ENCODE data around the gene NCCRP1. TPM values are rescaled to one million over a fixed set of nuclear protein-coding genes. Genes with fewer than 3 reads are reported as not detected.

The NCCRP1 gene
- total RNA-seq, 1 donor from 2014 or later: not detected

- no peak overlapping the region for H3K27ac Mint-ChIP-seq (ENCODE audit: unreplicated experiment)
- H3K27me3 Mint-ChIP-seq (ENCODE audit: low read depth): peaks cover 28% of the 10 kb centered on the region
- H3K36me3 Mint-ChIP-seq (ENCODE audit: low read depth): no peaks in the 10 kb centered on the region
These were observed 35.9 kb downstream of the NCCRP1 start for GRCh38 chr19:39232708-39233107.

GRCh38 chr19:39236527-39236926 is 39.8 kb downstream of the NCCRP1 start:
- peak; percentile 84 for DNase-seq (ENCODE audit: low spot score)
- peaks cover 38% of the 10 kb centered on the region for H3K27me3 Mint-ChIP-seq (ENCODE audit: low read depth)
- no peaks in the 10 kb centered on the region for H3K36me3 Mint-ChIP-seq (ENCODE audit: low read depth)
- H3K4me1 Mint-ChIP-seq (ENCODE audit: low read depth): peaks cover 4% of the 10 kb centered on the region
- no peak overlapping the region for H3K4me3 Mint-ChIP-seq (ENCODE audit: unreplicated experiment)
- TF ChIP-seq CTCF (IDR thresholded peaks at IDR 0.05): no peak
- H3K9me3 Mint-ChIP-seq (ENCODE audit: low read depth): no peaks in the 10 kb centered on the region
- H3K27ac Mint-ChIP-seq (ENCODE audit: unreplicated experiment): no peak overlapping the region

More at GRCh38 chr19:39232708-39233107, 35.9 kb downstream of the NCCRP1 start:
- no peak for DNase-seq (ENCODE audit: low spot score)
- Mint-ChIP-seq H3K9me3 (ENCODE audit: low read depth) (peaks cover 6% of the 10 kb centered on the region), H3K4me1 (ENCODE audit: low read depth) (peaks cover 3% of the 10 kb centered on the region), H3K4me3 (ENCODE audit: unreplicated experiment) (no peak overlapping the region)
- TF ChIP-seq CTCF (IDR thresholded peaks at IDR 0.05): no peak

GRCh38 chr19:39237200-39238184 is 40.7 kb downstream of the NCCRP1 start:
- peaks cover 4% of the 10 kb centered on the region for H3K4me1 Mint-ChIP-seq (ENCODE audit: low read depth)
- H3K36me3 Mint-ChIP-seq (ENCODE audit: low read depth): no peaks in the 10 kb centered on the region
- H3K27me3 Mint-ChIP-seq (ENCODE audit: low read depth): peaks cover 40% of the 10 kb centered on the region
- H3K27ac Mint-ChIP-seq (ENCODE audit: unreplicated experiment): no peak overlapping the region
- no peaks in the 10 kb centered on the region for H3K9me3 Mint-ChIP-seq (ENCODE audit: low read depth)
- no peak for TF ChIP-seq CTCF (IDR thresholded peaks at IDR 0.05)
- peak; percentile 68 for DNase-seq (ENCODE audit: low spot score)
- no peak overlapping the region for H3K4me3 Mint-ChIP-seq (ENCODE audit: unreplicated experiment)

- Mint-ChIP-seq H3K36me3 (ENCODE audit: low read depth) (no peaks in the 10 kb centered on the region), H3K9me3 (ENCODE audit: low read depth) (no peaks in the 10 kb centered on the region), H3K27me3 (ENCODE audit: low read depth) (peaks cover 41% of the 10 kb centered on the region), H3K27ac (ENCODE audit: unreplicated experiment) (no peak overlapping the region), H3K4me3 (ENCODE audit: unreplicated experiment) (no peak overlapping the region), H3K4me1 (ENCODE audit: low read depth) (peaks cover 4% of the 10 kb centered on the region)
- DNase-seq (ENCODE audit: low spot score): peak; percentile 18
- no peak for TF ChIP-seq CTCF (IDR thresholded peaks at IDR 0.05)
These were observed 41.4 kb downstream of the NCCRP1 start for GRCh38 chr19:39238209-39238608.

GRCh38 chr19:39238944-39239343 is 42.2 kb downstream of the NCCRP1 start:
- TF ChIP-seq CTCF (IDR thresholded peaks at IDR 0.05): no peak
- no peak overlapping the region for H3K4me3 Mint-ChIP-seq (ENCODE audit: unreplicated experiment)
- no peaks in the 10 kb centered on the region for H3K36me3 Mint-ChIP-seq (ENCODE audit: low read depth)
- peaks cover 41% of the 10 kb centered on the region for H3K27me3 Mint-ChIP-seq (ENCODE audit: low read depth)
- no peaks in the 10 kb centered on the region for H3K9me3 Mint-ChIP-seq (ENCODE audit: low read depth)
- H3K27ac Mint-ChIP-seq (ENCODE audit: unreplicated experiment): no peak overlapping the region
- H3K4me1 Mint-ChIP-seq (ENCODE audit: low read depth): peaks cover 4% of the 10 kb centered on the region
- DNase-seq (ENCODE audit: low spot score): peak; percentile 19

Data from chondrocyte (in vitro differentiated cells).